Germinal center (tissue), 1 donor: ENCODE data around the gene LTA.

Source experiments
- DNase-seq: peaks from one replicate; pipeline ENCODE4 v3.0.0; 2012; ENCODE audit warnings: mixed read lengths, low spot score

Gene LTA

GRCh38 chr6:31572041-31572911 lies at the start of gene LTA:
Gene LTA, plus strand, starts transcription at chr6:31572289. Its CDS starts 454 bp downstream, at chr6:31572743.
- DNase-seq = peak; percentile 70

DNA sequence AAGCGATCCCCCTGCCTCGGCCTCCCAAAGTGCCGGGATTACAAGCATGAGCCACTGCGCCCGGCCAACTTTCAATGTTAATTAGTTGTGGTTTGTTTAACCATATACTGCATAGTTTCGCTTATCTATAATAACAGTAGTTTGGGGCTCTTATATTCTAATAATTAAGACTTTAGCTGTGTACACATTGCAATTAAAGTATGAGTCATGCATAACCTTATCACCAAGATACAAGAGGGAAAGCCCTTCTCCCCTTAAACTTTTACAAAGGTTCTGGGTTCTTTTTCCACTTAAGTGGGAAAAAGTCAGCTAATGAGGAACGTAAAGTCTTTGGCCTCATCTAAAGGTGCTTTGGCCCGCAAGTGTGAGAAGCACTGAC lies 46.5 kb upstream of the LTA start:
- DNase-seq = no peak

GRCh38 chr6:31525932-31526591 lies 46.0 kb upstream of the LTA start:
- no peak for DNase-seq

- DNase-seq = no peak
These were observed 43.7 kb upstream of the LTA start for GRCh38 chr6:31528307-31528777.

- DNase-seq = no peak
These were observed 43.2 kb upstream of the LTA start, which contains the start of gene MCCD1 for GRCh38 chr6:31528821-31529328. Gene MCCD1, plus strand, starts transcription at chr6:31528962. Its CDS starts 53 bp downstream, at chr6:31529015.

DNA sequence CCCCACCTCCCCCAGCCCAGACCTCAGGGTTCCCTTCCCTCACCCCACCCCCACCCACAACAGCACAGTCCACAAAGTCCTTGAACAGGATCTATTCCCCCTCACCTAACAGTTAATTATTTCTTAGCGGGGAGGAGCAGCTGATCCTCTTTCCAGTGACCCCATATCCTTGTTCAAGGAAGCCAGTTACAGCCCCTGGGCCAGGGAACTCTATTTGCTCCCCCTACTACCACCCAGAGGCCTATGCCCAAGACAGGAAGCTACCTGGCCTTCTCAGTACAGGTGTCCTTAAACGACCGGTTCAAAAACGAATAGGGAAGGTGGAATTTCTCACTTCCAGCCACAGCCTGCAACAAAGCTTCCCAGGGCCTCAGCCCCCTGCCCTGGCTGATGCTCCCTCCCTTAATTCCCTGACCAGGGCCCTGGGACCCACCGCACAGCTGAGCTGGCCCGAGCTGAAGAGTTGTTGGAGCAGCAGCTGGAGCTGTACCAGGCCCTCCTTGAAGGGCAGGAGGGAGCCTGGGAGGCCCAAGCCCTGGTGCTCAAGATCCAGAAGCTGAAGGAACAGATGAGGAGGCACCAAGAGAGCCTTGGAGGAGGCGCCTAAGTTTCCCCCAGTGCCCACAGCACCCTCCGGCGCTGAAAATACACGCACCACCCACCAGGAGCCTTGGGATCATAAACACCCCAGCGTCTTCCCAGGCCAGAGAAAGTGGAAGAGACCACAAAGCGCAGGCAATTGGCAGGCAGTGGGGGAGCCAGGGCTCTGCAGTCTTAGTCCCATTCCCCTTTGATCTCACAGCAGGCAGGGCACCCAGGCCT lies 42.5 kb upstream of the LTA start:
- no peak for DNase-seq

DNA sequence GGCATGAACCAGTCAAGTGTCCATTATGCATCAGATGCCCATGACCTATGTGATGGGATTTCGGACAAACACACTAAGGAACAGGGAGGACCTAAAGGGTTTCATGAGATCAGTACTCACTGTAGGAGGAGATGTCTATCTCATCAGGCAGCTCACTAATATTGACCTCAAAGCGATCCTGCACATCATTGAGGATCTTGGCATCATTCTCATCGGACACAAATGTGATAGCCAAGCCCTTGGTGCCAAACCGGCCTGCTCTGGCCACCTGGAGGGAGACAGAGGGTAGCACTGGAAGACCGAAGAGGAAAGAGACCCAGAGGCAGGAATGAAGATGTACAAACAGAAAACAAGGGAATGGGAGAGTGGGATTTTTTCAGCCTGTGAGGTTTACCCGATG lies 41.4 kb upstream of the LTA start:
- DNase-seq = no peak

DNA sequence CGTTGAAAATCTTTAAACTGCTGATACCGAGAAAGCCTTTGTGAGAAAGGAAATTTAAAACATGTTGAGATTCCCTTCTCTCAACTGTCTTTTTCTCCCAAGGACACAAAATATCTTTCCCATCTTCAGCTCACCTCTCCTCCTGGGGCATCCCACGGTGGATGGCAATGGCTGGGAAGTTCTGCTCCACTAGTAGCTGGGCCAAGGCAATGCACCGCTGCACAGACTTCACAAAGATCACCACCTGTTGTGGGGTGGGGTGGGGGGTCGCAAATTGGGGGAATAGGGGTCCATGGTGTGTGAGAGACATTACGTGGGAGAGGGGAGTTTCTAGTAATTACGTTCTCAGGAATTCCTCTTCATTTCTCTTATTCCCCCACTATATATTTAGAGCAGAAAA lies 40.9 kb upstream of the LTA start:
- no peak for DNase-seq

GRCh38 chr6:31531771-31532643 lies 40.1 kb upstream of the LTA start:
- DNase-seq = no peak

- no peak for DNase-seq
These were observed 39.2 kb upstream of the LTA start for GRCh38 chr6:31532644-31533454.

DNA sequence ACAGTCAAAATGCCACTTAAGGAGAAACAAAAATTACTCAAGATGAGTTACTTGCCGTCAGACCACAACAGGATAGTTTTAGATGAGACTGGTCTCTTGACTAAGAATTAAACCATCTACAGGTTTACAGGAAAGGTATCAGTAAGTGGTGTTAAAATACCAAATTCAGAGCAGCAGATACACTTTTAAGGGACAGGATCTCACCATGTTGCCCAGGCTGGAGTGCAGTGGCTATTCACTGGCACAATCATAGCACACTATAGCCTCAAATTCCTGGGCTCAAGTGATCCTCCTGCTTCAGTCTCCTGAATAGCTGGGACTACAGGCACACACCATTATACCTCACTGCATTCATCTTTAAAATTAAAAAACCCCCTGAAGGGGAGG lies 38.6 kb upstream of the LTA start:
- DNase-seq = no peak

DNA sequence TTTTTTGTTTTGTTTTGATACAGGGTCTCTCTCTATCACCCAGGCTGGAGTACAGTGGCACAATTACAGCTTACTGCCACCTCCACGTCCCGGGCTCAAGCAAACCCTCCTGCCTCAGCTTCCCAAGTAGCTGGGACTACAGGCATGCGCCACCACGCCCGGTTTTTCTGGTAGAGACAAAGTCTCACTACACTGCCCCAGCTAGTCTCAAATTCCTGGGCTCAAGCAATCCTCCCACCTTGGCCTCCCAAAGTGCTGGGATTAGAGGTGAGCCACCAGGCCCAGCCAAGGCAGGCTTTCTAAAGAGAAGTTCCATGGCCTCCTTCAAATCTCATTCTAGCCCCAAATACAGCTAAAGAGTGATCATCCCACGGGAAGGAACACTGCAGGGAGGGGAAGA lies 38.1 kb upstream of the LTA start:
- no peak for DNase-seq

DNA sequence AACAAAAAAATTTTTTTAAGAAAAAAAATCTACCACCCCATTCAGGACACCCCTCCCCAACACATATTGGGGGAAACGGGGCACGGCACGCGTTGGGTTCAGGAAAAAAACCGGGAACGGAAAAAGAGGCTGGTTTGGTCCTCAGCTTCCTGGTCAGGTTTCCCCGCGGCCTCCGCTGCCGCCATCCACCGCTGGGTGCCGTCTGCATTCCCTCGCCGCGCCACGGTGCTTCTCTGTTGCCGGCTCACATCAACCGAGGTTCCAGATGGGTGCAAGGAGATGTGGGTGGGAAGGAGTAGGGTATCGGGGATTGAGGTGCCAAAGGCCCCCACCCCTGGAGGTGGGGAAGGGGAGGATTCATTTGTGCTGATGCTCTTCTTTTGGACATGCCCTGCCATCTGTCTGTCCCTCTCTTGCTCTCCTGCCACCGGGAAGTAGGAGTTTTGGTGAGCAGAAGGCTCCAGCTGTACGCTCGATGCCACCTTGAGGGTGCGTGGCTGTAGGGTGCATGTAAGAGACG lies 37.5 kb upstream of the LTA start:
- no peak for DNase-seq

- DNase-seq = no peak
These were observed 36.4 kb upstream of the LTA start for GRCh38 chr6:31535538-31536324.

DNA sequence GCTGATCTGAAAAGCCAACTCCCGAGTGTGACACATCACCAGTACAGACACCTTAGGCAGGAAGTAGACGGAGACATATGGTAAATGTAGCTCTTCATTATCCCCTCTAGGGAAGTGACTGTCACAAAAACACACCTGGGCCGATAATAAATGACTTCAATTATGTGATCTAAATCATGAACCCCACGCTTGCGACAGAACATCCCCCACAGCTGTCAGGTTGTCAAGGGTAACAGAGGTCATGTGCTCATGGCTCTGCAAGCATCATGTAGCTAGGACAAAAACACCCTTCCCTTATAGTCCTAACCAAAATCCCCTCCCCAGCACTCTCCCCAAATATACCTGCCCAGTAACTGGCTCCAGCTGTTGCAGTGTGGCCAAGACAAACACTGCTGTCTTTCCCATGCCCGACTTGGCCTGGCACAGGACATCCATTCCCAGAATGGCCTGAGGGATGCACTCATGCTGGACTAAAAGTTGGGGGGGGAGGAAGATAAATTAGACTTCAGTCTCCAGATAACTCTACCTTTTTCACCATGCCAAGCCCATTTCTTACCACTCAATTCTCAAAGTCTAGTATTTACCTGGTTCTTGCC lies 33.2 kb upstream of the LTA start:
- no peak for DNase-seq

DNA sequence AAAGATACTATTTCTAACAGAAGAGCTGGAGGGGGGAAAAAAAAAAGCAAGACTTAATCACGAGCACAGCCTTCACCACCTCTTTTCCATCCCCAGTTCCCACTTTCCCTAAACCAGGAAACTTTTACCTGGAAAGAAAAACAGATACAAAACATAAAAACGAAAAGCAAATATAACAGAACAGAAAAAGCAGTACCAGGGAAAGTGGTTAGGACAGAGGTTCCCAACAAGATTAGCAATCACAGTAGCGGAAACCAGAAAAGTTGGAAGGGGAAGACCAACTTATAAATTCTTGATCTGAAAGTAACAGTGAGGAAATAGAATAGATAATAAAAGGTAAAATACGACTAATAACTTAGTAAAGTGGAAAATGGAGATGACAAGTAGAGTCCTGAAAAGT lies 31.4 kb upstream of the LTA start:
- no peak for DNase-seq

- peak; percentile 45 for DNase-seq
These were observed 30.9 kb upstream of the LTA start for GRCh38 chr6:31541059-31541657.
